Ascending aorta (tissue), 2 donors: Measurements from ENCODE around the gene DDX25. TPM values are rescaled to one million over a fixed set of nuclear protein-coding genes. Genes with fewer than 3 reads are reported as not detected.

Experiments
- DNase-seq, 2 donors: peaks; one replicate each; pipeline ENCODE4 v3.0.0-alpha.2; 2019; ENCODE audit warnings: low spot score in 2 of 2
- H3K27ac ChIP-seq, 2 donors: fragments of 200-600 bp; sonication (generic); one replicate each; pipeline ENCODE4 v1.5.1; 2016 to 2017; ENCODE audit warnings: mild to moderate bottlenecking in 1 of 2
- H3K27me3 ChIP-seq: fragments of 200-600 bp; sonication (generic); one replicate; pipeline ENCODE4 v1.5.1; 2017
- H3K36me3 ChIP-seq, 2 donors: fragments of 200-600 bp; sonication (generic); one replicate each; pipeline ENCODE4 v1.5.1; 2016
- H3K4me1 ChIP-seq, 2 donors: fragments of 200-600 bp; sonication (generic); one replicate each; pipeline ENCODE4 v1.5.1; 2016 to 2017; ENCODE audit warnings: mild to moderate bottlenecking in 1 of 2
- H3K4me3 ChIP-seq, 2 donors: fragments of 200-600 bp; sonication (generic); one replicate each; pipeline ENCODE4 v1.5.1; 2016 to 2017; ENCODE audit warnings: mild to moderate bottlenecking in 1 of 2
- H3K9me3 ChIP-seq, 2 donors: fragments of 200-600 bp; sonication (generic); one replicate each; pipeline ENCODE4 v1.5.1; 2016
- intact Hi-C: fragments of 100-400 bp; cut with DNase I; formaldehyde crosslinking; loops from one replicate; pipeline ENCODE4 v1.15.1; 2023
- total RNA-seq: library from RNA; depleted of rRNA; stranded (reverse); fragments of >200 nt; gene quantifications from one replicate; pipeline ENCODE4 v1.1.0, GENCODE V29; 2016
- TF ChIP-seq, protein P1 (sequence below), 3 experiments: fragments of 200-600 bp in 2 of 3; fragments of 450-650 bp in 1 of 3; sonication (generic) in 2 of 3; IDR thresholded peaks; one replicate each; pipeline ENCODE4 v1.5.1; 2016 to 2019; ENCODE audit warnings: antibody characterized with exemption in 3 of 3, mild to moderate bottlenecking in 1 of 3, moderate library complexity in 1 of 3

Gene DDX25
- total RNA-seq, 1 donor from 2014 or later = not detected

DNA sequence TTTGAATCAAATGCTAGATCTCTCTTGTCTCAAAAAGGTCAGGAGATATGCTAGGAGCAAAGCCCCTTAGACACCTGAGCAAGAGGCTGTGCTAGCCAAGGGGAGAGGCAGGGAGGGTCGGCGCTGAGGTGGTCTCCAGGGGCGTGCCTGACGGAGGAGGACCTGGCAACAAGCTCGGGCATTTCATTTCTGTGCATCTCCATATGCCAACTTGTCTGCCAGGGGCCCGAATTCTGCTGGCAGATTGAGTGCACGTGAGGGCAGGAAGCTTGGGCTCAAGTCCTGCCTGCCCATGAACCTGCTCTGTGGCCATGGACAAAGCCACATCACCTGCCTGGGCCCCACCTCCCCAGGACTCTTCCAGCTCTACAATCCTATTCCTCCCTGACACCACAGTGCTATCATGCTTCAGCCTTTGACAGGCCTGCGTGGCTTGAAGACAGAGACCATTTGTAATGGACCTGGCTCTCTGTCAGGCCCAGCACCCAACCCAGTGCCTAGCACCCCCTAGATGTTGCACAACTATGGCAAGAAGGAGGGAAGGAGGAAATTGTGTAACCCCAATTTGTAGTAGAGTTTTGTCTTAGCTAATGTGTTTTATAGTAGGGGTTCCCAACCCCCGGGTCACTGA is 25.3 kb downstream of the DDX25 start:
- H3K27ac ChIP-seq = no peak overlapping the region
- H3K4me1 ChIP-seq = no peaks in the 10 kb centered on the region
- TF ChIP-seq, protein P1, sequence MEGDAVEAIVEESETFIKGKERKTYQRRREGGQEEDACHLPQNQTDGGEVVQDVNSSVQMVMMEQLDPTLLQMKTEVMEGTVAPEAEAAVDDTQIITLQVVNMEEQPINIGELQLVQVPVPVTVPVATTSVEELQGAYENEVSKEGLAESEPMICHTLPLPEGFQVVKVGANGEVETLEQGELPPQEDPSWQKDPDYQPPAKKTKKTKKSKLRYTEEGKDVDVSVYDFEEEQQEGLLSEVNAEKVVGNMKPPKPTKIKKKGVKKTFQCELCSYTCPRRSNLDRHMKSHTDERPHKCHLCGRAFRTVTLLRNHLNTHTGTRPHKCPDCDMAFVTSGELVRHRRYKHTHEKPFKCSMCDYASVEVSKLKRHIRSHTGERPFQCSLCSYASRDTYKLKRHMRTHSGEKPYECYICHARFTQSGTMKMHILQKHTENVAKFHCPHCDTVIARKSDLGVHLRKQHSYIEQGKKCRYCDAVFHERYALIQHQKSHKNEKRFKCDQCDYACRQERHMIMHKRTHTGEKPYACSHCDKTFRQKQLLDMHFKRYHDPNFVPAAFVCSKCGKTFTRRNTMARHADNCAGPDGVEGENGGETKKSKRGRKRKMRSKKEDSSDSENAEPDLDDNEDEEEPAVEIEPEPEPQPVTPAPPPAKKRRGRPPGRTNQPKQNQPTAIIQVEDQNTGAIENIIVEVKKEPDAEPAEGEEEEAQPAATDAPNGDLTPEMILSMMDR (IDR thresholded peaks at IDR 0.05) = no peak
- H3K4me3 ChIP-seq = no peak overlapping the region
- H3K9me3 ChIP-seq = no peaks in the 10 kb centered on the region
- H3K27me3 ChIP-seq = no peaks in the 10 kb centered on the region
- H3K36me3 ChIP-seq = no peaks in the 10 kb centered on the region
- intact Hi-C loops = no loop called here
- DNase-seq = no peak

DNA sequence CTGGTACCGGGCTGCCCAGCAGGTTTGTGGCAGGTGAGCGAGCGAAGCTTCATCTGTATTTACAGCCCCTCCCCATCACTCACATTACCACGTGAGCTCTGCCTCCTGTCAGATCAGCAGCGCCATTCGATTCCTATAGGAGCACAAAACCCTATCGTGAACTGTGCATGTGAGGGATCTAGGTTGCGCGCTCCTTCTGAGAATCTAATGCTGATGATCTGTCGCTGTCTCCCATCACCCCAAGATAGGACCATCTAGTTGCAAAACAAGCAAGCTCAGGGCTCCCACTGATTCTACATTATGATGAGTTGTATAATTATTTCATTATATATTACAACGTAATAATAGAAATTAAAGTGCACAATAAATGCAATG is 25.8 kb downstream of the DDX25 start:
- Histone ChIP-seq H3K4me1 (no peaks in the 10 kb centered on the region), H3K9me3 (no peaks in the 10 kb centered on the region), H3K27me3 (no peaks in the 10 kb centered on the region), H3K27ac (no peak overlapping the region), H3K36me3 (no peaks in the 10 kb centered on the region), H3K4me3 (no peak overlapping the region)
- TF ChIP-seq, protein P1 (IDR thresholded peaks at IDR 0.05) = no peak
- intact Hi-C loops = no loop called here
- no peak for DNase-seq

DNA sequence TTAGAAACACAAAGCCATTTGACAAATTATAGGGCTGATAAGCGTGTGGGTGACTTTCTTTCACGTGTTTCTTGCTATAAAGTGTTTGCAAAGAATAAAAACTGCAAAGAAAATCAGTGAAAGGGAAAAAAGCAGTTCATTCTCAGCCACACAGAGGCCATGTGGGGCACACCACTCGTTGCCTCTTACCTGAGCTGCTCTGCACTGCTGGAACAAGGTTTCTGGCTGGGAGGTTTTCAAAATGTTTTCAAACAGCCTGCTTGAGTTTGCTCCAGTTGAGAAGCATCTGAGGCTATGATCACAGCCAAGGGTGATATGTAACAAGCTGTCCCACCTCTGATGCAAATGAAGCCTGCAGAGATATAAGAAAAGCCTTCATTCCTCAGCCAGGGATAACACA is 26.8 kb downstream of the DDX25 start:
- Histone ChIP-seq H3K4me1 (no peaks in the 10 kb centered on the region), H3K27ac (no peak overlapping the region), H3K9me3 (no peaks in the 10 kb centered on the region), H3K4me3 (no peak overlapping the region), H3K27me3 (no peaks in the 10 kb centered on the region), H3K36me3 (no peaks in the 10 kb centered on the region)
- TF ChIP-seq, protein P1 (IDR thresholded peaks at IDR 0.05) = no peak
- intact Hi-C loops = no loop called here
- DNase-seq = no peak

DNA sequence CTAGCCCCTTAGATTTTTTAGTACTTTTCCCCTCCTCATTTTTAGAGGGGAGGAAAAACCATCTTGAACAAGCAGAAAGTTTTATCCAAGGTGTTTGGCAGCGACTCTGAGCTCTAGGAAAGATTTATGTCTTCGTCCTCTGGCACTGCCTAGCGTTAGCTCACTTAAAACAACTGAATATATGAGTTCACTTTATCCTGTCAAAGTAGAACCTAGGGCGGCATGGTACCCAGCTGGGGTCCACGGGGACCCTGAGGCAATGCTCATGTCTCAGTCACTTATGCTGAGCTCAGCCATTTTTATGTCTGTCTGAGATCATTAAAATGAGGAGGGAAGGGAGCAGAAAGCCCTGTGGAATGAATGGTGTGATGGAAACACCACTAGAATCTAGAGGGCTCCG is 27.4 kb downstream of the DDX25 start:
- no peak overlapping the region for H3K4me3 ChIP-seq

DNA sequence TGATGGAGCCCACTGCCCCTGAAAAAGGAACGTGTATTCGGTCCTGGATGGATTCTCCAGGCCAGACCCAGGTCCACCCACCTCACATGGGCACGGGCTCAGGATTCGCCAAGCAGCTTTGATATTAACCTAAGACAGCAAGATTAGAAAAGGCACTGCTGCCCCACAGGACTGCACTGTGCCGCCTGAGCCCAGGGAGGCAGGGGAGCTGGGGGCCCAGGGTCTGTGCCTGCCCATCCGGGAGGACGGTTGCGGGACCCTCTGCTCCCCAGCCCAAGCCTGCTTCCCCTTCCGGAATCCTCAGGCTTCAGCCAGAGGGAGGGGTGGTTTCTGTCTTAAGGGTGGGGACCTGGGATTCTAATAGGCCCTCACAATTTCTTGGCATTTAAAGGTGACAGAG is 28.0 kb downstream of the DDX25 start:
- intact Hi-C loops = no loop called here
- Histone ChIP-seq H3K36me3 (no peaks in the 10 kb centered on the region), H3K27ac (no peak overlapping the region), H3K9me3 (no peaks in the 10 kb centered on the region), H3K4me3 (no peak overlapping the region), H3K27me3 (no peaks in the 10 kb centered on the region), H3K4me1 (no peaks in the 10 kb centered on the region)
- no peak for DNase-seq
- TF ChIP-seq, protein P1 (IDR thresholded peaks at IDR 0.05) = no peak

More for the DNA sequence above, 27.4 kb downstream of the DDX25 start:
- DNase-seq = no peak
- Histone ChIP-seq H3K4me1 (no peaks in the 10 kb centered on the region), H3K36me3 (no peaks in the 10 kb centered on the region), H3K27ac (no peak overlapping the region), H3K9me3 (no peaks in the 10 kb centered on the region), H3K27me3 (no peaks in the 10 kb centered on the region)
- intact Hi-C loops = no loop called here
- TF ChIP-seq, protein P1 (IDR thresholded peaks at IDR 0.05) = no peak
